GM19438 (cell line): ENCODE results near the gene TACSTD2.
"Not testable (repeated sequence)": the region's sequence is repeated elsewhere in the genome, so short reads cannot be mapped to it uniquely, and the experiment has no call there.

Experiments used
- ATAC-seq: cut with Tn5 transposase; IDR thresholded peaks from one replicate; pipeline ENCODE4 v1.9.1; 2021; ENCODE audit warnings: low read depth; ENCODE audit not compliant: unreplicated experiment

The TACSTD2 gene, protein sequence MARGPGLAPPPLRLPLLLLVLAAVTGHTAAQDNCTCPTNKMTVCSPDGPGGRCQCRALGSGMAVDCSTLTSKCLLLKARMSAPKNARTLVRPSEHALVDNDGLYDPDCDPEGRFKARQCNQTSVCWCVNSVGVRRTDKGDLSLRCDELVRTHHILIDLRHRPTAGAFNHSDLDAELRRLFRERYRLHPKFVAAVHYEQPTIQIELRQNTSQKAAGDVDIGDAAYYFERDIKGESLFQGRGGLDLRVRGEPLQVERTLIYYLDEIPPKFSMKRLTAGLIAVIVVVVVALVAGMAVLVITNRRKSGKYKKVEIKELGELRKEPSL

DNA sequence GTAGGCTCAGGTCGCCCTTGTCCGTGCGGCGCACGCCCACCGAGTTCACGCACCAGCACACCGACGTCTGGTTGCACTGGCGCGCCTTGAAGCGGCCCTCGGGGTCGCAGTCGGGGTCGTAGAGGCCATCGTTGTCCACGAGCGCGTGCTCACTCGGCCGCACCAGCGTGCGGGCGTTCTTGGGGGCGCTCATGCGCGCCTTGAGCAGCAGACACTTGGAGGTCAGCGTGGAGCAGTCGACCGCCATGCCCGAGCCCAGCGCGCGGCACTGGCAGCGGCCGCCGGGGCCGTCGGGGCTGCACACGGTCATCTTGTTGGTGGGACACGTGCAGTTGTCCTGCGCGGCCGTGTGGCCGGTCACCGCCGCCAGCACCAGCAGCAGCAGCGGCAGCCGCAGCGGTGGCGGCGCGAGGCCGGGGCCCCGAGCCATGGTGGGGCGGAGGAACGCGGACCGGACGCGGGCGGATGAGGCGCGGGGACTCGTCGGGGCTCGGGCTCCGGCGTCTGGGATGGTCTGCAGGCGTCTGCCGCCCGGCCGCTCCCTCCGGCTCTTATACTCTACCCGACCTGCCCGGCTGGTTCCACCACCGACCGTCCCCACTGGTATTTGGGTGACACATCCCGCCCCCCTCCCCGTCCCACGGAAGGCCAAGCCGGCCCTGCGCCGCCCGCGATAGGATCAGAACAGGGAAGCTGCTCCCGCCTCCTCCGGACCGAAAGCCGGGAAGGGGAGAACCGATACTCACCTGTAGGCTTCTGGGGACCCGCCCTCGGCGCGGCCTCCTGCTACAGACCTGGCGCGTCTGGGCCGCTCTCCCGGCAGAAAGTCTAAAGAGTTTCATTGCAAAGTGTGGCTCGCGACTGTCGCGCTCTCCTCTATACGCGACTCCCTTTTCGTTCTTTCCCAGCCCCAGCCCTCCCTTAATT lies at the start of gene TACSTD2:
Gene TACSTD2, minus strand, starts transcription at position 526 of the 927 bp plus-strand sequence. Its CDS starts 96 bp downstream, at position 430.
- no peak for ATAC-seq

DNA sequence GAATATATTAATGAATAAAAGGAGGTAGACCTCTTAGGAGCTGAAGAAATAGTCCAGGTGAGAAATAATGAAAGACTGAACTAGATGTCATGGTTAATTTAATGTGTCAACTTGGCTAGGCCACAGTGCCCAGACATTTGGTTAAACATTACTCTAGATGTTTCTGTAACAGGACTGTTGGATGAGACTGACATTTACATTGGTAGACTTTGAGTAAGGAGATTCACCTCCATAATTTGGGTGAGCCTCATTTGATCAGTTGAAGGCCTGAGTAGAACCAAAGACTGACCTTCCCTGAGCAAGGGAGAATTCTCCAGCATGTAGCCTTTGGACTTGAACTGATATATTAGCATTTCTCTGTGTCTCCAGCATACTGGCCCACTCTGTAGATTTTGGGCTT lies 49.2 kb upstream of the TACSTD2 start:
- ATAC-seq: no peak

DNA sequence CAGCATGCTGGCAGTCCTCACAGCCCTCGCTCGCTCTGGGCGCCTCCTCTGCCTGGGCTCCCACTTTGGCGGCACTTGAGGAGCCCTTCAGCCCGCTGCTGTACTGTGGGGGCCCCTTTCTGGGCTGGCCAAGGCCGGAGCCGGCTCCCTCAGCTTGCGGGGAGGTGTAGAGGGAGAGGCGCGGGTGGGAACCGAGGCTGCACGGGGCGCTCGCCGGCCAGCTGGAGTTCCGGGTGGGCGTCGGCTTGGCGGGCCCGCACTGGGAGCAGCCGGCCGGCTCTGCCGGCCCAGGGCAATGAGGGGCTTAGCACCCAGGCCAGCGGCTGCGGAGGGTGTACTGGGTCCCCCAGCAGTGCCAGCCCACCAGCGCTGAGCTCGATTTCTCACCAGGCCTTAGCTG lies 46.2 kb upstream of the TACSTD2 start:
- not testable (repeated sequence) for ATAC-seq

DNA sequence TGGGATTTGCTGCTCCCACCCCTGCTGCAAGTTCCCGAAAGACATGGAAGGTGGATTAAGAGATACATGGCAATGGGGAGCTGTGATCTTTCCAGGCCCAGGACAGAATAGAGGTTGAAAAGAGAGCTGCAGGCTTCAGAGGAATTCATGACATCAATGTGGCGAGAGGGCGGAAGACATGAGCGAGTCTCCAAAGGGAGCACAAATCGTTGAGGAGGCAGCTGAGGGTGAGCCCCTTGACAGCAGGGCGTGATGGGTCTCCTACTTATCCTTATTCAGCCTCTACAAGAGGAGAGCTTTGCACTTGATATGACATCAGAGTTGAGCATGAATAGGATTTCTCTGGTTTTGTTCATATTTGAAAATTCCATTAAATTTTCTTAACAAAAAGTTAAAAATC lies 45.5 kb upstream of the TACSTD2 start:
- no peak for ATAC-seq

DNA sequence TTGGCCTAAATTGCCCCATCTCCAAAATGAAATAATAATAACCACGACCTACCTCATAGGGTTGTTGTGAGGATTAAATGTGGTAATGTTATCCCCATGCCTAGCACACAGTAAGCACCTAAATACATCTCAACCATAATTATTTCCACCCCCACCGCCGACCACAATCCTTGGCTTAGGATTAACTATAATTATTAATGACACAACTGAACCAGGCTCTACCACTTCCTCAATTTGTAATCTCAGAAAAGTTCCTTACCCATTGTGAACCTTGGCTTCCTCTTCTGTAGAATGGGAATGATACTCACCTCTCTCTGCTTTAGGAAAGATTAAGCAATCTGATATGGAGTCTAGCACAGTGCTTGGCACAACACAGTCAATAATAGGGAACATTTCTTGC lies 44.3 kb upstream of the TACSTD2 start:
- no peak for ATAC-seq

DNA sequence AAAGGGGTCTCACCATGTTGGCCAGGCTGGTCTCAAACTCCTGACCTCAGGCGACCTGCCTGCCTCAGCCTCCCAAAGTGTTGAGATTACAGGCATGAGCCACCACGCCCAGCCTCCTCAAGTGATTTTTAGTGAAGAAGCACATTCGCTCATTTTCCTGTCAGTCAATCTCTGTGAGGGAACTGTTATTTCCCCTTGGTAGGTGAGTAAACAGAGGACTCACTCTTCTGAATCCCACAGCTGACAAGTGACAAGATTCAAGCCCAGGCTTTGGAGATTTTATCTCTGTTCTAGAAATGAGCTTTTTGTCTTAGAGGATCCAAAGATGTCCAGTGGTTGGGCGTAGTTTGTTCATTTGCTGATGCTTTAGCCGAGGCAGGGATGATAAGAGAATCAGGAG lies 43.9 kb upstream of the TACSTD2 start:
- ATAC-seq: no peak

DNA sequence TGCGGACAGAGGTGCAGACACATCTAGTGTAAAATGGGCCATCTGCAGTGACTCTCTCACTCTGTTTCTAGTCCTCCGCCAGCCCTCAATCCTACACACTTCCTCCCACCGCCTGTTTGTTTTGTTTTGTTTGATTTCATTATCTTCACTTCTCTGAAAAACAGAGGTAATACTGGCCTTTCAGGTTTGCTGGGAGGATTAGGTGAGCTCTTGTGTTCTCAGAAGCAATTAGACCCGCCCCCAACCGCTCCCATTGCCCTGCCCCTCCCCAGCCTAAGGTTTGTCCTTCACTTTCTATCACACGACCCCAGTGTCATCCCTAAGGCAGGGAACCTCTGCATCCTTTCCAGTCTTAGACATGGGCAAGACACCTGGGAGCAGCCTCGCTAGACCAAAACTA lies 43.2 kb upstream of the TACSTD2 start:
- no peak for ATAC-seq

DNA sequence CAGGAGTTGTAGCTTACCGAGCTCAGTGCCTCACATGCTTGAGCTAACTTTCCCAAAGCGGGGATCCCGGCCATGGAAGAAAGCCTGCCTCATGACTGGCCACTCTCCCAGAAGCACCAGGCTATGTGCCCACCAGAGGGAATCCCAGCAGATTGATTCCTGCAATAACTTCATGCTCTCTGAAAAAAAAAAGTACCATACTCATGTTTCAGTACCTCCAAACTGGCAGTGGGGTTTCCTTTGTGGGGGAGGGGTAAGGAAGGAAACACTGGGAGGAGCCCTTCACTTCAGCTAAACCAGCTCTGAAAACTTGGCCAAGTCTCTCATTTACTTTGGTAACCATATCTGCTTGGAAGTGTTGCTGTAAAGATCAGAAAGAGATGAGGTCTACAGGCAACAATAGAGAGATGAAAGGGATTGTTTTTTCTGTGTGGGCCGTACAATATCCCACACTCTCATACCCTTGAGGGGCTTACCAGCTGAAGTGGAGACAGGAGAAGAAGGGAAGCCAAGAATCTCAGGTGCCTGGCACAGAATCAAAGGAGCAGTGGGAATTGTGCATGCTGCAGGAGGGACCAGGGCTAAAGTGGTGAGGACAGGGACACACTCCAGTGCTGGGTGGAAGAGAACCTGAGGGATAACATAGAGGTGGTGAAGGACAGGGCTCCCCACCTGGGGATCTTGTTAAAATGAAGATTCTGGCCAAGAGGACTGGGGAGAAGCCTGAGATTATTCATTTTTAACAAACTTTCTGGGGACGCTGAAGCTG lies 42.4 kb upstream of the TACSTD2 start:
- ATAC-seq: no peak

DNA sequence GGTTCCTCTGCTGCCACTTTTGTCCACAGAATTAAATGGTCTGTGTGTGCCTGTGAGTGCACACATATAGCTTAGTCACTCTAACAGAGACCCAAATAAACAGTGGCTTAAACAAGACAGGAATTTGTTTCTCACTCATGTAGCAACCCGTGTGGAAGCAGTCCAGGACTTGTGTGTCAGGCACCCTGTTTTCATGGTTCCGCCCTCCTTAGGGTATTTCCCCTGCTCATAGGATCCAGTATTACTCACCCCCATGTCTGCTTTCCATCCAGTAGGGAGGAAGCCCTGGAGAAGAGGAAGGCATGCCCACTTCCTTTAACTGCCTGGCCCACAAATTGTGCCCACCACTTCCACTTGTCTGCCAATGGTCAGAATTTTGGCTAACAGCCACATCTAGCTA lies 41.3 kb upstream of the TACSTD2 start:
- ATAC-seq: no peak

DNA sequence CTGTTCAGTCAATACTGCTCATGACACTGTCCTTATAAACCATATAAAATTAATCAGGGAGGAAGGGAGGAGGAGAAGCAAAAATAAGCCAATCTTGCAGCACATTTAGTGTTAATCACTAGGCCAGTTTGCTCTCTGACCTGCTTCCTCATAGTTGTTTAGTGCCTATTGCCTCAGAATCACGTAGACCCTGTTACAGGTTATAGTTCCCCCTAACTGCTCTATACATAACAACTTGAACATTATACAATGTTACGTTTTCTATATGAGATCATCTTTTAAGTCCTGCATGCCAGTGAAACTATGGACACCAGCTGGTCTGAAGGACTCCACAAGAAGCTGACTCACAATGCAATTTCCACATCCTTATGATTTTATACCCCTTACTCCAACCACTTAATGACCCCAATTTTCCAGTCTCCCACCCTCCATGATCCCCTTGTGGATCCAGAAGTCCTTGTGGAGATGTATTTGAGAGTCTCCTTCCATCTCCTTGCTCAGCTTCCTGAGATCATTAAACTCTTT lies 34.9 kb upstream of the TACSTD2 start:
- ATAC-seq: no peak

DNA sequence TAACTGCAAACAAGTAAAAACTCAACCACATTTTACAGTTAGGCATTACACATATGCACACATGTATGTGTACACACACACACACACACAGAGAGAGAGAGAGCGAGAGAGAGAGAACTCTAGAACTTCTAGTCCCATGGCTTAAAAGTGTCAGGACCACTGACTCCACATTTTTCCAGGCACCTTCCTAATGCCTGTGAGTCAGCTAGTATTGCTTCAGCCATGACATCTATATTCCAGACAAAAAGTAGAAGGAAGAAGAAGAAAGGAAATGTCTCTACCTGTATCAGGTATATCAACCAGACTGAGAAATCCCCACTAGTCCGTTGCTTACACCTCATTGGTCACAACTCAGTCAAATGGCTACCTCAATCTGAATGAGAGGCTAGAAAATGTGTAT lies 31.9 kb upstream of the TACSTD2 start:
- no peak for ATAC-seq

DNA sequence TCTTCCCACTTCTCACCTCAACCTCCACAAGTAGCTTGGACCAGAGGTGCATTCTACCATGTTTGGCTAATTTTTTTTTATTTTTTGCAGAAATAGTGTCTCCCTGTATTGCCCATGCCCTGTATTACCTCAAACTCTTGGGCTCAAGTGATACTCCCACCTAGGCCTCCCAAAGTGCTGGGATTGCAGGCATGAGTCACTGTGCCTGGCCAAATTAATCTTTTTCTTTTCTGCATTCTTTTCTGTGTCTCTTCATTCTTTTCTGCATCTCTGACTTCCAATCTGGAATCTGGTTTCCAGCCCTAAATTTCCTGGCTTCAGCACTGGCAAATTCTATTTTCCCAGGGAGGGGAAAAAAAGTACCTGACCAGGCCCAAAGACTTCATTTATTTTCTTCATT lies 31.2 kb upstream of the TACSTD2 start:
- no peak for ATAC-seq

DNA sequence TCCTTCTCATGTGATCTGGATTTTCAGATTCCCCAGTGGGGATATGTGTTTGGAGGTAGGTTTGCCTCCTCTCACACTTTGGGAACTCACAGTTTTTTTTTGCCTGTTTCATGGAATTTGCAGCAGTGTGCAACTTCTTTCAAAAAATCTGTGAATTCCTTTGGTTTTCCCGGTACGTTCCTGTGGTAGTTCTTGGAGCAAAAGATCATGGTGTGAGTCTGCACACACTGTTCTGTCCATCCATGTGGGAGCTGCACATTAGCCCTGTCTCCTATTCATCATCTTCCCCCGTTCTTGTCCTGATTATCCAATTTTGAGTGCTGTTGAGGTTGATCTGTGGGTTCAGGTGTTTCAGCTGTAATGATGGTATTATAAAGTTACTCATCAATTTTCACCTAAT lies 30.3 kb upstream of the TACSTD2 start:
- no peak for ATAC-seq

DNA sequence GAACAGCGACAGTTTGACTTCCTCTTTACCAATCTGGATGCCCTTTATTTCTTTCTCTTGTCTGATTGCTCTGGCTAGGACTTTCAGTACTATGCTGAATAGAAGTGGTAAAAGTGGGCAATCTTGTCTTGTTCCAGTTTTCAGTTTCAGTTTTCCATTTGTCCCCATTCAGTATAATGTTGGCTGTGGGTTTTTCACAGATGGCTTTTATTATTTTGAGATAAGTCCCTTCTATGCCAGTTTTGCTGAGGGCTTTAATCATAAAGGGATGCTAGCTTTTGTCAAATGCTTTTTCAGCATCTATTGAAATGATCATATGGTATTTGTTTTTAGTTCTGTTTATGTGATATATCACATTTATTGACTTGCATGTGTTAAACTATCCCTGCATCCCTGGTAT lies 24.9 kb upstream of the TACSTD2 start:
- not testable (repeated sequence) for ATAC-seq

DNA sequence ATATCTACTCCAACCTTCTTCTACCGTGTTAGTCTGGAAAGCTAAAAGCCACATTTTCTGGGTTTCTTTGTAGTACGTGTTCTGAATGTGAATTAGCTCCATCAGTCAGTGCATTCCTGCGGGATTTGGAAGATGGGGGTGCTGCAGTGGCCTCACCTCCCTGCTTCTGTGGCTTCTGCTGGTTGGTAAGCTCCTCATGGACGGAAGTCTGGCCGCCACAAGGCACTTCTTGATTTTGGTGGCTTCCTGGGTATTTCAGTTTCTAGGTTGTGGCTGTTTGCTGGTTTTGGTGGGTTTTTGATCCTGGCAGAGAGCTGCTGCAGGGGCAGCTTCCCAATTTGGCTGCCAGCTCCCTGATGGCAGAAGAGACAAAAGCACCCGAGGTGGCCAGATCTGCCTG lies 20.9 kb upstream of the TACSTD2 start:
- ATAC-seq: no peak

DNA sequence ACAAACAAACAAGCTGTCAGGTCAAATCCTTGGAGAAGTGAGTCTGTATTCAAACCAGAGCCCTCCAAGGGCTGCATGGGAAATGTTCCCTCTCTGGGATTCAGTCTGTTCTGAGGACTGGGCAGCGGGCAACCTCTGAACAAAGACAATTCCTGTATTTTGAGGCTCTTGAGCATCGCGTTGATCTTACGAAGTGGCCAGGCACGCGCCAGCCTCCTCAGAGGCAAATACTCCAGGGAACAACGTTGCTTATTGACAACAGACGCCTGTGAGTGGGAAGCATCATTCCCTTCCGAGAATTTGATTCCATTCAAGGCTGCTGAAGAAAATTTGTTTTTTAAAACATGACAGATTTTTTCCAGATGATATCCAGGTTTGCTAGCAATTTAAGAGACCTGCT lies 20.0 kb upstream of the TACSTD2 start:
- no peak for ATAC-seq

DNA sequence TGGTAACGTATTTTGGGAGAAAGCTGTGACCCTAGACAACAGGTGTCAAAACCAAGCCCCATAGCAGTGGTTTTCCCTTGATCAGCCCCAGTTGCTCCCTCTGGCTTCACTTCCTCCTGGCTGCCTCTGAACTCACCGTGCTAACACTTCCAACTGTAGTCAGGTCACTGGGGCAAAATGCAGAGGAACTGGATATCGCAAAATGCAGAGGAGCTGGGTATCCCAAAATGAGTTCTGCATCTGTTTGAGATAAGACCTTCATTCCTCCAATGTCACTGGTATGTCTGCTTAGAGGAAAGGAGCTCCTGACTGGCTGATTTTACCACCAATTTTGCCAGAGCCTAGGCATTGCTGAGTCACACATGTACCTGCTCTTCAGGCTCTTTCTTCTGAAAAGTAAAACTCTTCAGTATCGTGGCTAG lies 19.6 kb upstream of the TACSTD2 start:
- no peak for ATAC-seq

DNA sequence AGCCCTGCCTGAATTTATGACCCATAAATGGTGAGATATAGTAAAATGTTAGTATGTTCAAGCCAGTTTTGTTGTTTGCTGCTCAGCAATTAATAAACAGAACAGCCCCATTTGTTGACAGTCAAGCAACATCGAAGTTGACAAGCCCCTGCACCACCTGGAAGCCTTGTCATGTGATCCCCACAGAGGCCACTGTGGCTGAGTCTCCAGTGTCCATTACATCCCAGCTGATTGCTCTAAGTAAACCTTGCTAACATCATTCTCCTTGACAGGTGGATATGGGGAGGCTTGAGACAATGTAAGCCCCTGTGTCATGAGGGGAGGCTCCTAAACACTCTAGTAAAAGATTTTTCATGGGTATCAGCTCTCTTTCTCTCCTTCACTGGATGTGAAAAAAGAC lies 17.5 kb upstream of the TACSTD2 start:
- ATAC-seq: no peak

DNA sequence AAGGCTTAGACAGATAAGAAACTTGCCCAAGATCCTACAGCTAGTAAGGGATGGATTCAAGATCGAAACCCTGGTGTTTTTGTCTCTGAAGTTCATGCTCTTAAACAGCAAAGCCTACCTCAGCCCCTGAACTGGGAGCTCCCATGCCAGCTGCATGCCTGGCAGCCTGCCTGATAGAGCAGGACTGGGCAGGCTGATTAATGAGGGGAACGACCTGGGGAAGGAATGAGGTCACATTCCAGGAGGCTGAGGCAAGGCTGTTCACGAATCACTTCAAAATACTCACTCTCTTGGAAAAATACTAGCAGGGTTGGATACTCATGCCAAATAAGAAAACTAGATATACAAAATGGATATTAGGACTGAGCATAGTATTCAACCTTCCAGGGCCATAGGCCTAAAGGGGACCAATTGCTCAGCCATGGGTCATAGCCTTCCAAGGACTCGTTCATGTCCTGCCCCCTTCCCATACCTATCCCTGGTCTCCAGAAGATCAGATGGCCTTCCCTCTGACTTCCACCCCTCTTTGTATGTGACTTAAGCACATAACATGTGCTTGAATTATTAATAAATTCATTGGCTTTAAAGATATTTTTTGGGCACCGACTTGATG lies 15.6 kb upstream of the TACSTD2 start:
- ATAC-seq: no peak

DNA sequence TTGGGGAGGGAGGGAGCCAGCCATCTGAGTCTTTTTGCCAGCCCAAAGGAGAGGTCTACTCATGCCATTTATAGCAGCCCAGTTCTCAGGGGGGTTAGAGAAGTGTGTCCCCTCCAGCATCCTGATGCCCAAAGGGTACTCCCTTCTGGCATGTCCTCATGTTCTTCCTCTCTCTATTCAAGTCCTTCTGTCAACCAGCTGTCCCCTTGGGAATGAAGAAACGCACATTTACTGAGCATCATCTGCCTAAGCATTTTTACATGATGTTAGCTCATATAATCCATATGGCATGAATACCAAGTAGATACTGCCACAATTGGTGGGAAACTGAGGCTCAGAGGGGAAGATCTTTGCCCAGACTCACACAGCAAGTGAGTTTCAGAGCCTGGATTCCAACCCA lies 14.8 kb upstream of the TACSTD2 start:
- ATAC-seq: no peak
